NCI-H345 (cell line): ENCODE results near the gene GPC1.

Experiments
- DNase-seq: peaks from one replicate; lab custom pipeline; 2025; lab: John Stamatoyannopoulos, UW

The GPC1 gene

GRCh38 chr2:240396623-240397541, 38.6 kb upstream of the GPC1 start:
- DNase-seq: no peak

GRCh38 chr2:240397542-240397916, 37.9 kb upstream of the GPC1 start:
- no peak for DNase-seq

- no peak for DNase-seq
These were observed 37.4 kb upstream of the GPC1 start for GRCh38 chr2:240397924-240398645.

- DNase-seq: no peak
These were observed 36.7 kb upstream of the GPC1 start for GRCh38 chr2:240398661-240399267.

- DNase-seq: no peak
These were observed 35.8 kb upstream of the GPC1 start for GRCh38 chr2:240399419-240400324.

GRCh38 chr2:240400371-240401161, 34.9 kb upstream of the GPC1 start:
- DNase-seq: no peak

- no peak for DNase-seq
These were observed 34.2 kb upstream of the GPC1 start for GRCh38 chr2:240401308-240401707.

GRCh38 chr2:240401781-240402551, 33.5 kb upstream of the GPC1 start:
- no peak for DNase-seq

GRCh38 chr2:240402566-240403272, 32.7 kb upstream of the GPC1 start:
- no peak for DNase-seq

- DNase-seq: no peak
These were observed 31.9 kb upstream of the GPC1 start for GRCh38 chr2:240403396-240404104.

- no peak for DNase-seq
These were observed 31.1 kb upstream of the GPC1 start for GRCh38 chr2:240404174-240404852.

GRCh38 chr2:240405133-240405532, 30.3 kb upstream of the GPC1 start:
- no peak for DNase-seq

- no peak for DNase-seq
These were observed 29.7 kb upstream of the GPC1 start for GRCh38 chr2:240405684-240406313.

GRCh38 chr2:240407090-240407489, 28.4 kb upstream of the GPC1 start:
- DNase-seq: no peak

- DNase-seq: no peak
These were observed 25.5 kb upstream of the GPC1 start for GRCh38 chr2:240410004-240410403.

- DNase-seq: no peak
These were observed 24.7 kb upstream of the GPC1 start for GRCh38 chr2:240410808-240411207.

GRCh38 chr2:240411261-240412160, 24.0 kb upstream of the GPC1 start:
- no peak for DNase-seq
